ENCODE measurements around the gene CBLB.

CBLB gene

DNA sequence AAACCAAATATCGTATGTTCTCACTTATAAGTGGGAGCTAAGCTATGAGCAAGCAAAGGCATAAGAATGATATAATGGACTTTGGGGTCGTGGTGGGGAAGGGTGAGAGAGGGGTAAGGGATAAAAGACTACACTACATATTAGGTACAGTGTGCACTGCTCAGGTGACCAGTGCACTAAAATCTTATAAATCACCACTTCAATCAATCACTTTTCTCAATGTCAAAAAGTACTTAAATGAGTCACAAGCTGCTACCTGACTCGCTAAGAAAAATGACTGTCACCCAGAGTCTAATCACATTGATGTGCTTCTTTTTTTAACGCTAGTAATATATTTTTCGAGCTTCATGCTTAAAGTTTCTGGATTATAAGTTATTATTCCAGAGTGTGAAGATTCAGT lies 95.5 kb downstream of the CBLB start (continued):
- TF ChIP-seq, protein P1, sequence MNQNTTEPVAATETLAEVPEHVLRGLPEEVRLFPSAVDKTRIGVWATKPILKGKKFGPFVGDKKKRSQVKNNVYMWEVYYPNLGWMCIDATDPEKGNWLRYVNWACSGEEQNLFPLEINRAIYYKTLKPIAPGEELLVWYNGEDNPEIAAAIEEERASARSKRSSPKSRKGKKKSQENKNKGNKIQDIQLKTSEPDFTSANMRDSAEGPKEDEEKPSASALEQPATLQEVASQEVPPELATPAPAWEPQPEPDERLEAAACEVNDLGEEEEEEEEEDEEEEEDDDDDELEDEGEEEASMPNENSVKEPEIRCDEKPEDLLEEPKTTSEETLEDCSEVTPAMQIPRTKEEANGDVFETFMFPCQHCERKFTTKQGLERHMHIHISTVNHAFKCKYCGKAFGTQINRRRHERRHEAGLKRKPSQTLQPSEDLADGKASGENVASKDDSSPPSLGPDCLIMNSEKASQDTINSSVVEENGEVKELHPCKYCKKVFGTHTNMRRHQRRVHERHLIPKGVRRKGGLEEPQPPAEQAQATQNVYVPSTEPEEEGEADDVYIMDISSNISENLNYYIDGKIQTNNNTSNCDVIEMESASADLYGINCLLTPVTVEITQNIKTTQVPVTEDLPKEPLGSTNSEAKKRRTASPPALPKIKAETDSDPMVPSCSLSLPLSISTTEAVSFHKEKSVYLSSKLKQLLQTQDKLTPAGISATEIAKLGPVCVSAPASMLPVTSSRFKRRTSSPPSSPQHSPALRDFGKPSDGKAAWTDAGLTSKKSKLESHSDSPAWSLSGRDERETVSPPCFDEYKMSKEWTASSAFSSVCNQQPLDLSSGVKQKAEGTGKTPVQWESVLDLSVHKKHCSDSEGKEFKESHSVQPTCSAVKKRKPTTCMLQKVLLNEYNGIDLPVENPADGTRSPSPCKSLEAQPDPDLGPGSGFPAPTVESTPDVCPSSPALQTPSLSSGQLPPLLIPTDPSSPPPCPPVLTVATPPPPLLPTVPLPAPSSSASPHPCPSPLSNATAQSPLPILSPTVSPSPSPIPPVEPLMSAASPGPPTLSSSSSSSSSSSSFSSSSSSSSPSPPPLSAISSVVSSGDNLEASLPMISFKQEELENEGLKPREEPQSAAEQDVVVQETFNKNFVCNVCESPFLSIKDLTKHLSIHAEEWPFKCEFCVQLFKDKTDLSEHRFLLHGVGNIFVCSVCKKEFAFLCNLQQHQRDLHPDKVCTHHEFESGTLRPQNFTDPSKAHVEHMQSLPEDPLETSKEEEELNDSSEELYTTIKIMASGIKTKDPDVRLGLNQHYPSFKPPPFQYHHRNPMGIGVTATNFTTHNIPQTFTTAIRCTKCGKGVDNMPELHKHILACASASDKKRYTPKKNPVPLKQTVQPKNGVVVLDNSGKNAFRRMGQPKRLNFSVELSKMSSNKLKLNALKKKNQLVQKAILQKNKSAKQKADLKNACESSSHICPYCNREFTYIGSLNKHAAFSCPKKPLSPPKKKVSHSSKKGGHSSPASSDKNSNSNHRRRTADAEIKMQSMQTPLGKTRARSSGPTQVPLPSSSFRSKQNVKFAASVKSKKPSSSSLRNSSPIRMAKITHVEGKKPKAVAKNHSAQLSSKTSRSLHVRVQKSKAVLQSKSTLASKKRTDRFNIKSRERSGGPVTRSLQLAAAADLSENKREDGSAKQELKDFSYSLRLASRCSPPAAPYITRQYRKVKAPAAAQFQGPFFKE (tag by site-specific recombination; IDR thresholded peaks at IDR 0.05; ENCODE audit: borderline replicate concordance) = no peak
- TF ChIP-seq ZNF785 (tag by site-specific recombination; IDR thresholded peaks at IDR 0.05) (no peak), ZNF184 (tag by site-specific recombination; IDR thresholded peaks at IDR 0.05) (no peak), ZNF2 (tag by site-specific recombination; IDR thresholded peaks at IDR 0.05) (no peak)

DNA sequence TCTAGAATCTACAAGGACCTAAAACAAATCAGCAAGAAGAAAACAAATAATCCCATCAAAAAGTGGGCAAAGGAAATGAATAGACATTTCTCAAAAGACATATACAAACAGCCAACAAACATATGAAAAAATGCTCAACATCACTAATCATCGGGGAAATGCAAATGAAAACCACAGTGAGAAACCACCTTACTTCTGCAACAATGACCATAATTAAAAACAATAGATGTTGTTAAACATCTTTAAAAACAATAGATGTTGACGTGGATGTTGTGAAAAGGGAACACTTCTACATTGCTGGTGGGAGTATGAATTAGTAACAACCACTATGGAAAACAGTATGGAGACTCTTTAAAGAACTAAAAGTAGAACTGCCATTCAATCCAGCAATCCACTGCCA lies 96.2 kb downstream of the CBLB start:
- Histone ChIP-seq H3K27ac (ENCODE audit: extremely low read depth, low read depth, low read length) (no peak overlapping the region), H3K36me3 (ENCODE audit: control insufficient read depth in 2 of 2, insufficient read depth in 1 of 2, low read length in 2 of 2) (no peaks in the 10 kb centered on the region), H3K4me3 (ENCODE audit: low read depth, low read length) (no peak overlapping the region), H3K4me1 (ENCODE audit: control insufficient read depth, insufficient read depth, low read length) (no peaks in the 10 kb centered on the region), H3K9me3 (ENCODE audit: control insufficient read depth, insufficient read depth, low read depth, low read length) (no peaks in the 10 kb centered on the region)
- ChIA-PET POLR2A (no interaction called here), CTCF (no interaction called here)
- TF ChIP-seq BCL11A (tag by site-specific recombination; IDR thresholded peaks at IDR 0.05; ENCODE audit: low read depth) (no peak), ZNF146 (tag by site-specific recombination; IDR thresholded peaks at IDR 0.05) (no peak), ZNF792 (tag by site-specific recombination; IDR thresholded peaks at IDR 0.05) (no peak), ZNF558 (tag by site-specific recombination; IDR thresholded peaks at IDR 0.05) (no peak), ZNF658 (tag by site-specific recombination; IDR thresholded peaks at IDR 0.05) (no peak), ZNF350 (tag by site-specific recombination; IDR thresholded peaks at IDR 0.05) (no peak), FEZF1 (tag by site-specific recombination; IDR thresholded peaks at IDR 0.05) (no peak), MEIS1 (CRISPR knock-in tag; IDR thresholded peaks at IDR 0.05; ENCODE audit: borderline replicate concordance) (no peak), MZF1 (tag by site-specific recombination; IDR thresholded peaks at IDR 0.05; ENCODE audit: borderline replicate concordance) (no peak), ZNF157 (tag by site-specific recombination; IDR thresholded peaks at IDR 0.05) (no peak), ZNF776 (tag by site-specific recombination; IDR thresholded peaks at IDR 0.05; ENCODE audit: borderline replicate concordance) (no peak), ZNF221 (tag by site-specific recombination; IDR thresholded peaks at IDR 0.05; ENCODE audit: borderline replicate concordance) (no peak), ZNF423 (tag by site-specific recombination; IDR thresholded peaks at IDR 0.05) (no peak), ZNF133 (tag by site-specific recombination; IDR thresholded peaks at IDR 0.05) (no peak), ZFP41 (tag by site-specific recombination; IDR thresholded peaks at IDR 0.05; ENCODE audit: borderline replicate concordance) (no peak)
- TF ChIP-seq, protein P2, sequence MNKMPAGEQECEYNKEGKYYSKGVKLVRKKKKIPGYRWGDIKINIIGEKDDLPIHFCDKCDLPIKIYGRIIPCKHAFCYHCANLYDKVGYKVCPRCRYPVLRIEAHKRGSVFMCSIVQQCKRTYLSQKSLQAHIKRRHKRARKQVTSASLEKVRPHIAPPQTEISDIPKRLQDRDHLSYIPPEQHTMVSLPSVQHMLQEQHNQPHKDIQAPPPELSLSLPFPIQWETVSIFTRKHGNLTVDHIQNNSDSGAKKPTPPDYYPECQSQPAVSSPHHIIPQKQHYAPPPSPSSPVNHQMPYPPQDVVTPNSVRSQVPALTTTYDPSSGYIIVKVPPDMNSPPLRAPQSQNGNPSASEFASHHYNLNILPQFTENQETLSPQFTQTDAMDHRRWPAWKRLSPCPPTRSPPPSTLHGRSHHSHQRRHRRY (tag by site-specific recombination; IDR thresholded peaks at IDR 0.05) = no peak
- TF ChIP-seq, protein P3, sequence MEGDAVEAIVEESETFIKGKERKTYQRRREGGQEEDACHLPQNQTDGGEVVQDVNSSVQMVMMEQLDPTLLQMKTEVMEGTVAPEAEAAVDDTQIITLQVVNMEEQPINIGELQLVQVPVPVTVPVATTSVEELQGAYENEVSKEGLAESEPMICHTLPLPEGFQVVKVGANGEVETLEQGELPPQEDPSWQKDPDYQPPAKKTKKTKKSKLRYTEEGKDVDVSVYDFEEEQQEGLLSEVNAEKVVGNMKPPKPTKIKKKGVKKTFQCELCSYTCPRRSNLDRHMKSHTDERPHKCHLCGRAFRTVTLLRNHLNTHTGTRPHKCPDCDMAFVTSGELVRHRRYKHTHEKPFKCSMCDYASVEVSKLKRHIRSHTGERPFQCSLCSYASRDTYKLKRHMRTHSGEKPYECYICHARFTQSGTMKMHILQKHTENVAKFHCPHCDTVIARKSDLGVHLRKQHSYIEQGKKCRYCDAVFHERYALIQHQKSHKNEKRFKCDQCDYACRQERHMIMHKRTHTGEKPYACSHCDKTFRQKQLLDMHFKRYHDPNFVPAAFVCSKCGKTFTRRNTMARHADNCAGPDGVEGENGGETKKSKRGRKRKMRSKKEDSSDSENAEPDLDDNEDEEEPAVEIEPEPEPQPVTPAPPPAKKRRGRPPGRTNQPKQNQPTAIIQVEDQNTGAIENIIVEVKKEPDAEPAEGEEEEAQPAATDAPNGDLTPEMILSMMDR (tag by site-specific recombination; IDR thresholded peaks at IDR 0.05) = no peak

Measured in HEK293 (cell line).